ENCODE results near the gene ASB8. TPM values are rescaled to one million over a fixed set of nuclear protein-coding genes. Genes with fewer than 3 reads are reported as not detected.

ASB8 gene
- total RNA-seq, 2 donors from 2014 or later = 37.0 to 39.5 TPM

GRCh38 chr12:48182631-48183030, 25.3 kb upstream of the ASB8 start:
- no peak for DNase-seq
- TF ChIP-seq CTCF (IDR thresholded peaks at IDR 0.05) = no peak
- Histone ChIP-seq H3K9me3 (no peaks in the 10 kb centered on the region), H3K4me3 (peak overlapping the region; percentile 44), H3K9ac (ENCODE audit: low read depth in 2 of 2, low read length in 2 of 2) (peak overlapping the region in 1 of 2 donors; percentile 62), H3K27me3 (peaks cover 22% of the 10 kb centered on the region), H3K4me1 (no peaks in the 10 kb centered on the region), H3K27ac (no peak overlapping the region), H3K36me3 (no peaks in the 10 kb centered on the region)
- intact Hi-C loops (cut with DNase I) = no loop called here

- Histone ChIP-seq H3K27me3 (peaks cover 22% of the 10 kb centered on the region), H3K4me1 (no peaks in the 10 kb centered on the region), H3K4me3 (no peak overlapping the region), H3K9me3 (no peaks in the 10 kb centered on the region), H3K36me3 (no peaks in the 10 kb centered on the region), H3K9ac (ENCODE audit: low read depth in 2 of 2, low read length in 2 of 2) (no peak overlapping the region), H3K27ac (no peak overlapping the region)
- intact Hi-C loops (cut with DNase I) = no loop called here
- TF ChIP-seq CTCF (IDR thresholded peaks at IDR 0.05) = no peak
- DNase-seq = no peak
These were observed 23.7 kb upstream of the ASB8 start for GRCh38 chr12:48180857-48181495.

GRCh38 chr12:48180424-48180823, 23.1 kb upstream of the ASB8 start:
- Histone ChIP-seq H3K9me3 (no peaks in the 10 kb centered on the region), H3K4me1 (no peaks in the 10 kb centered on the region), H3K4me3 (no peak overlapping the region), H3K36me3 (no peaks in the 10 kb centered on the region), H3K27me3 (peaks cover 22% of the 10 kb centered on the region), H3K27ac (no peak overlapping the region), H3K9ac (ENCODE audit: low read depth in 2 of 2, low read length in 2 of 2) (no peak overlapping the region)
- TF ChIP-seq CTCF (IDR thresholded peaks at IDR 0.05) = no peak
- intact Hi-C loops (cut with DNase I) = no loop called here
- no peak for DNase-seq

- TF ChIP-seq CTCF (IDR thresholded peaks at IDR 0.05) = no peak
- DNase-seq = no peak
- no peak overlapping the region for H3K4me3 ChIP-seq
- H3K36me3 ChIP-seq = no peaks in the 10 kb centered on the region
- H3K9ac ChIP-seq (ENCODE audit: low read depth in 2 of 2, low read length in 2 of 2) = no peak overlapping the region
- no peaks in the 10 kb centered on the region for H3K9me3 ChIP-seq
- intact Hi-C loops (cut with DNase I) = no loop called here
- H3K4me1 ChIP-seq = no peaks in the 10 kb centered on the region
- H3K27me3 ChIP-seq = peaks cover 15% of the 10 kb centered on the region
- no peak overlapping the region for H3K27ac ChIP-seq
These were observed 22.2 kb upstream of the ASB8 start for GRCh38 chr12:48179466-48179865.

GRCh38 chr12:48177982-48178381, 20.7 kb upstream of the ASB8 start:
- Histone ChIP-seq H3K4me1 (no peaks in the 10 kb centered on the region), H3K9me3 (no peaks in the 10 kb centered on the region), H3K9ac (ENCODE audit: low read depth in 2 of 2, low read length in 2 of 2) (no peak overlapping the region), H3K27me3 (peaks cover 4% of the 10 kb centered on the region), H3K36me3 (no peaks in the 10 kb centered on the region), H3K27ac (no peak overlapping the region), H3K4me3 (no peak overlapping the region)
- intact Hi-C loops (cut with DNase I) = no loop called here
- no peak for TF ChIP-seq CTCF (IDR thresholded peaks at IDR 0.05)
- DNase-seq = no peak

Measured in colonic mucosa (tissue), 4 donors.